HG02610 (cell line): ENCODE measurements around the gene OR9Q2.
"Not testable (repeated sequence)": the region's sequence is repeated elsewhere in the genome, so short reads cannot be mapped to it uniquely, and the experiment has no call there.

Experiments
- ATAC-seq: cut with Tn5 transposase; IDR thresholded peaks from one replicate; pipeline ENCODE4 v1.9.1; 2021; ENCODE audit warnings: mild to moderate bottlenecking, moderate library complexity; ENCODE audit not compliant: unreplicated experiment

The OR9Q2 gene

GRCh38 chr11:58188770-58189169 lies at the start of gene OR9Q2:
TSS of gene OR9Q2 (plus strand) at chr11:58189070. CDS start at chr11:58190491, 1,421 bp downstream.
- ATAC-seq = no peak

- ATAC-seq = no peak
Measured at GRCh38 chr11:58142761-58143160, 46.1 kb upstream of the OR9Q2 start.

GRCh38 chr11:58152781-58153180 lies 36.1 kb upstream of the OR9Q2 start:
- ATAC-seq = no peak

- no peak for ATAC-seq
Measured at GRCh38 chr11:58164389-58164788, 24.5 kb upstream of the OR9Q2 start.

- no peak for ATAC-seq
Measured at GRCh38 chr11:58164990-58165389, 23.9 kb upstream of the OR9Q2 start.

GRCh38 chr11:58165504-58166106 lies 23.3 kb upstream of the OR9Q2 start:
- ATAC-seq = no peak

GRCh38 chr11:58177409-58178054 lies 11.3 kb upstream of the OR9Q2 start:
- no peak for ATAC-seq

GRCh38 chr11:58178444-58178843 lies 10.4 kb upstream of the OR9Q2 start:
- ATAC-seq = no peak

GRCh38 chr11:58179648-58180047 lies 9.2 kb upstream of the OR9Q2 start:
- no peak for ATAC-seq

- ATAC-seq = no peak
Measured at GRCh38 chr11:58186938-58187337, 1.9 kb upstream of the OR9Q2 start.

- no peak for ATAC-seq
Measured at GRCh38 chr11:58192229-58192628, 3.4 kb downstream of the OR9Q2 start.

- ATAC-seq = no peak
Measured at GRCh38 chr11:58193391-58193790, 4.5 kb downstream of the OR9Q2 start.

- ATAC-seq = no peak
Measured at GRCh38 chr11:58195939-58196338, 7.1 kb downstream of the OR9Q2 start.

- ATAC-seq = no peak
Measured at GRCh38 chr11:58199271-58199670, 10.4 kb downstream of the OR9Q2 start.

GRCh38 chr11:58204042-58204441 lies 15.2 kb downstream of the OR9Q2 start, which contains the start of gene OR1S2:
TSS of gene OR1S2 (minus strand) at chr11:58204142. CDS start at chr11:58204142, 0 bp downstream.
- no peak for ATAC-seq

GRCh38 chr11:58212420-58212819 lies 23.6 kb downstream of the OR9Q2 start, which contains the start of gene OR1S1:
TSS of gene OR1S1 (plus strand) at chr11:58212720.
- not testable (repeated sequence) for ATAC-seq

- no peak for ATAC-seq
Measured at GRCh38 chr11:58216476-58216875, 27.6 kb downstream of the OR9Q2 start.

GRCh38 chr11:58222721-58223120 lies 33.9 kb downstream of the OR9Q2 start:
- no peak for ATAC-seq

- ATAC-seq = no peak
Measured at GRCh38 chr11:58227956-58228615, 39.2 kb downstream of the OR9Q2 start.
